SK-N-SH (cell line): ENCODE data around the gene THSD4.

Source experiments
- CTCF ChIP-seq: fragments of 200-600 bp; sonication (generic); IDR thresholded peaks from 2 replicates; pipeline ENCODE4 v1.6.1; 2017; ENCODE audit warnings: antibody characterized with exemption, mild to moderate bottlenecking, moderate library complexity
- EZH2phosphoT487 ChIP-seq: fragments of 200-600 bp; sonication (generic); IDR thresholded peaks from 2 replicates; pipeline ENCODE4 v1.6.1; 2017; ENCODE audit warnings: low read depth, mixed run types, mild to moderate bottlenecking, antibody characterized with exemption, moderate library complexity, borderline replicate concordance
- FOXM1 ChIP-seq: IDR thresholded peaks from 2 replicates; pipeline ENCODE4 v1.4.0; 2012; ENCODE audit warnings: low read depth, mild to moderate bottlenecking
- JUND ChIP-seq: IDR thresholded peaks from 2 replicates; pipeline ENCODE4 v1.4.0; 2012
- MAX ChIP-seq: IDR thresholded peaks from 2 replicates; pipeline ENCODE4 v1.4.0; 2012; ENCODE audit warnings: low read depth
- MXI1 ChIP-seq: IDR thresholded peaks from 2 replicates; pipeline ENCODE4 v1.6.1; 2012; ENCODE audit warnings: mild to moderate bottlenecking, low read depth, low read length, improper control_type of control experiment
- NRF1 ChIP-seq: IDR thresholded peaks from 2 replicates; pipeline ENCODE4 v1.6.1; 2012; ENCODE audit warnings: low read depth, mild to moderate bottlenecking, low read length
- PBX3 ChIP-seq: IDR thresholded peaks from 2 replicates; pipeline ENCODE4; 2012
- RAD21 ChIP-seq: IDR thresholded peaks from 2 replicates; pipeline ENCODE4 v1.6.1; 2012; ENCODE audit warnings: mild to moderate bottlenecking, low read length
- RCOR1 ChIP-seq: fragments of 150-350 bp; IDR thresholded peaks from 2 replicates; pipeline ENCODE4 v1.6.1; 2017; ENCODE audit warnings: antibody characterized with exemption, low read length
- REST ChIP-seq: IDR thresholded peaks from 2 replicates; pipeline ENCODE4 v1.6.1; 2012; ENCODE audit warnings: mild to moderate bottlenecking, low read depth, low read length, moderate library complexity
- SIN3A ChIP-seq: IDR thresholded peaks from 2 replicates; pipeline ENCODE4 v1.6.1; 2012; ENCODE audit warnings: low read depth, mild to moderate bottlenecking, low read length, moderate library complexity, borderline replicate concordance
- TCF12 ChIP-seq: IDR thresholded peaks from 2 replicates; pipeline ENCODE4 v1.4.0; 2012
- YY1 ChIP-seq: IDR thresholded peaks from 2 replicates; pipeline ENCODE4 v1.4.0; 2012; ENCODE audit warnings: low read depth, mild to moderate bottlenecking

- TF ChIP-seq JUND = no peak
- TF ChIP-seq REST = no peak
- TF ChIP-seq NRF1 = no peak
- TF ChIP-seq CTCF = no peak
- no peak for TF ChIP-seq EZH2phosphoT487
- TF ChIP-seq MXI1 = no peak
- no peak for TF ChIP-seq TCF12
- TF ChIP-seq FOXM1 = no peak
- TF ChIP-seq RAD21 = no peak
- TF ChIP-seq PBX3 = no peak
- no peak for TF ChIP-seq YY1
- no peak for TF ChIP-seq RCOR1
- no peak for TF ChIP-seq SIN3A
- no peak for TF ChIP-seq MAX
Observed at GRCh38 chr15:71182522-71182921, 67.3 kb downstream of the THSD4 start.
